ENCODE results near the gene IL34.

IL34 gene

GRCh38 chr16:70705056-70705455 lies 58.7 kb downstream of the IL34 start:
- Histone ChIP-seq H3F3A (ENCODE audit: insufficient read depth, low read length) (no peaks in the 10 kb centered on the region), H3K4me2 (ENCODE audit: low read length) (no peak overlapping the region), H2AFZ (ENCODE audit: low read length) (no peak overlapping the region), H3K4me1 (ENCODE audit: insufficient read depth, low read length, severe bottlenecking) (no peaks in the 10 kb centered on the region), H3K27me3 (ENCODE audit: insufficient read depth, low read length) (no peaks in the 10 kb centered on the region), H3K27ac (ENCODE audit: low read depth, low read length, poor library complexity, severe bottlenecking) (no peak overlapping the region), H3K4me3 (ENCODE audit: low read depth, low read length, poor library complexity, severe bottlenecking) (no peak overlapping the region), H4K20me1 (ENCODE audit: insufficient read depth, low read length) (no peaks in the 10 kb centered on the region), H3K9ac (ENCODE audit: low read length) (no peak overlapping the region), H3K9me3 (ENCODE audit: low read length) (no peaks in the 10 kb centered on the region), H3K36me3 (ENCODE audit: insufficient read depth, low read length) (no peaks in the 10 kb centered on the region), H3K9me2 (ENCODE audit: low read depth, low read length) (no peaks in the 10 kb centered on the region), H3K79me2 (ENCODE audit: insufficient read depth, low read length) (no peaks in the 10 kb centered on the region)
- TF ChIP-seq EZH2 (IDR thresholded peaks at IDR 0.05; ENCODE audit: borderline replicate concordance, low read length) (no peak), CTCF (IDR thresholded peaks at IDR 0.05; ENCODE audit: low read length) (no peak)

- H2AFZ ChIP-seq (ENCODE audit: low read length): no peak overlapping the region
- H4K20me1 ChIP-seq (ENCODE audit: insufficient read depth, low read length): no peaks in the 10 kb centered on the region
- no peaks in the 10 kb centered on the region for H3K36me3 ChIP-seq (ENCODE audit: insufficient read depth, low read length)
- H3K79me2 ChIP-seq (ENCODE audit: insufficient read depth, low read length): no peaks in the 10 kb centered on the region
- no peaks in the 10 kb centered on the region for H3K9me3 ChIP-seq (ENCODE audit: low read length)
- no peak overlapping the region for H3K4me3 ChIP-seq (ENCODE audit: low read depth, low read length, poor library complexity, severe bottlenecking)
- TF ChIP-seq CTCF (IDR thresholded peaks at IDR 0.05; ENCODE audit: low read length) (no peak), EZH2 (IDR thresholded peaks at IDR 0.05; ENCODE audit: borderline replicate concordance, low read length) (no peak)
- H3K9ac ChIP-seq (ENCODE audit: low read length): no peak overlapping the region
- no peaks in the 10 kb centered on the region for H3K27me3 ChIP-seq (ENCODE audit: insufficient read depth, low read length)
- no peak overlapping the region for H3K27ac ChIP-seq (ENCODE audit: low read depth, low read length, poor library complexity, severe bottlenecking)
- no peaks in the 10 kb centered on the region for H3K9me2 ChIP-seq (ENCODE audit: low read depth, low read length)
- H3F3A ChIP-seq (ENCODE audit: insufficient read depth, low read length): no peaks in the 10 kb centered on the region
- H3K4me2 ChIP-seq (ENCODE audit: low read length): no peak overlapping the region
- no peaks in the 10 kb centered on the region for H3K4me1 ChIP-seq (ENCODE audit: insufficient read depth, low read length, severe bottlenecking)
These were observed 60.6 kb downstream of the IL34 start for GRCh38 chr16:70706948-70707465.

GRCh38 chr16:70708366-70709246 lies 62.2 kb downstream of the IL34 start:
- Histone ChIP-seq H3K79me2 (ENCODE audit: insufficient read depth, low read length) (no peaks in the 10 kb centered on the region), H3K27me3 (ENCODE audit: insufficient read depth, low read length) (no peaks in the 10 kb centered on the region), H3K4me2 (ENCODE audit: low read length) (no peak overlapping the region), H3F3A (ENCODE audit: insufficient read depth, low read length) (no peaks in the 10 kb centered on the region), H3K9ac (ENCODE audit: low read length) (no peak overlapping the region), H3K9me3 (ENCODE audit: low read length) (no peaks in the 10 kb centered on the region), H3K36me3 (ENCODE audit: insufficient read depth, low read length) (no peaks in the 10 kb centered on the region), H3K4me1 (ENCODE audit: insufficient read depth, low read length, severe bottlenecking) (no peaks in the 10 kb centered on the region), H3K27ac (ENCODE audit: low read depth, low read length, poor library complexity, severe bottlenecking) (no peak overlapping the region), H3K4me3 (ENCODE audit: low read depth, low read length, poor library complexity, severe bottlenecking) (no peak overlapping the region), H4K20me1 (ENCODE audit: insufficient read depth, low read length) (no peaks in the 10 kb centered on the region), H3K9me2 (ENCODE audit: low read depth, low read length) (no peaks in the 10 kb centered on the region), H2AFZ (ENCODE audit: low read length) (no peak overlapping the region)
- TF ChIP-seq EZH2 (IDR thresholded peaks at IDR 0.05; ENCODE audit: borderline replicate concordance, low read length) (no peak), CTCF (IDR thresholded peaks at IDR 0.05; ENCODE audit: low read length) (no peak)

All from OCI-LY1 (cell line).